ENCODE results near the gene POLR1A. TPM values are rescaled to one million over a fixed set of nuclear protein-coding genes. Genes with fewer than 3 reads are reported as not detected.

Gene POLR1A
- total and polyA plus RNA-seq, 2 of the 8 experiments (the other 6 are each of a cell fraction or from before 2014, with no cell fraction given) = 8.9 to 58.1 TPM

DNA sequence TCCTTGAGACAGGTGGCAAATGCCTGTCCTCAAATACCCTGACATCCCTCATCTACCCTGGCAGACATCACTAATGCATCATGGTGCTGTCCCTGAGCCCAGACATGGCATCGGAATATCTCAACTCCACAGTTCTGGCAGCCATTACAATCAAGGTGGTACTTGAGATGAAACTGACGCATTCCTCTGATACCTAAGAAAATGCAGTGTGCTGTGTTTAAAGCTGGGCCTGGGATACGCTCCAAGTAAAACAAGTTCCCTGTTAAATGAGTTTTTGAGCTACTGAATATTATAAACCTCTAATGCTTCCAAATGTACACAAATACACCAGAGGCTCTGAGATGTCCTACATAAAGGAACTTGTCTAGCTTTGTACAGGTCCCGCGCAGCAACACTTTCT lies 29.8 kb downstream of the POLR1A start:
- peaks cover 9 to 74% (median 70%) of the 10 kb centered on the region in 4 experiments for H3K36me3 ChIP-seq (ENCODE audit: control insufficient read depth in 2 of 4, insufficient read depth in 4 of 4, low read length in 3 of 4)
- no peaks in the 10 kb centered on the region for H3K9me3 ChIP-seq (ENCODE audit: insufficient read depth in 2 of 2, low read depth in 1 of 2, low read length in 1 of 2)
- CTCF ChIA-PET (ENCODE audit: partially characterized antibody) = interaction anchor here (0.6 to 5.6 kb wide), 3 partner anchors 12 to 247 kb away, joined by 4 to 61 read pairs (median 12); no protein-coding TSS in a partner anchor
- TF ChIP-seq GABPA (IDR thresholded peaks at IDR 0.05; ENCODE audit: borderline replicate concordance, insufficient read depth, low read length) (no peak), SIN3A (conservative IDR thresholded peaks at IDR 0.05 in 1 of 2, IDR thresholded peaks at IDR 0.05 in 1 of 2; ENCODE audit: low read depth in 1 of 2, low read length in 2 of 2) (no peak), CHD1 (IDR thresholded peaks at IDR 0.05; ENCODE audit: low read depth, low read length) (no peak), CHD2 (IDR thresholded peaks at IDR 0.05; ENCODE audit: low read length) (no peak), NANOG (IDR thresholded peaks at IDR 0.05; ENCODE audit: insufficient read depth, low read depth, low read length, poor library complexity, severe bottlenecking) (no peak), ZNF274 (IDR thresholded peaks at IDR 0.05; ENCODE audit: borderline replicate concordance, extremely low read depth, low read length) (no peak), SIRT6 (IDR thresholded peaks at IDR 0.05; ENCODE audit: low read length) (no peak), TAF1 (IDR thresholded peaks at IDR 0.05; ENCODE audit: low read depth, low read length) (no peak), TEAD4 (IDR thresholded peaks at IDR 0.05; ENCODE audit: low read depth, low read length) (no peak), EGR1 (IDR thresholded peaks at IDR 0.05; ENCODE audit: borderline replicate concordance, low read depth, low read length) (no peak), TCF12 (IDR thresholded peaks at IDR 0.05; ENCODE audit: low read depth, low read length) (no peak)
- TF ChIP-seq, protein P1, sequence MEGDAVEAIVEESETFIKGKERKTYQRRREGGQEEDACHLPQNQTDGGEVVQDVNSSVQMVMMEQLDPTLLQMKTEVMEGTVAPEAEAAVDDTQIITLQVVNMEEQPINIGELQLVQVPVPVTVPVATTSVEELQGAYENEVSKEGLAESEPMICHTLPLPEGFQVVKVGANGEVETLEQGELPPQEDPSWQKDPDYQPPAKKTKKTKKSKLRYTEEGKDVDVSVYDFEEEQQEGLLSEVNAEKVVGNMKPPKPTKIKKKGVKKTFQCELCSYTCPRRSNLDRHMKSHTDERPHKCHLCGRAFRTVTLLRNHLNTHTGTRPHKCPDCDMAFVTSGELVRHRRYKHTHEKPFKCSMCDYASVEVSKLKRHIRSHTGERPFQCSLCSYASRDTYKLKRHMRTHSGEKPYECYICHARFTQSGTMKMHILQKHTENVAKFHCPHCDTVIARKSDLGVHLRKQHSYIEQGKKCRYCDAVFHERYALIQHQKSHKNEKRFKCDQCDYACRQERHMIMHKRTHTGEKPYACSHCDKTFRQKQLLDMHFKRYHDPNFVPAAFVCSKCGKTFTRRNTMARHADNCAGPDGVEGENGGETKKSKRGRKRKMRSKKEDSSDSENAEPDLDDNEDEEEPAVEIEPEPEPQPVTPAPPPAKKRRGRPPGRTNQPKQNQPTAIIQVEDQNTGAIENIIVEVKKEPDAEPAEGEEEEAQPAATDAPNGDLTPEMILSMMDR (IDR thresholded peaks at IDR 0.05; ENCODE audit: control extremely low read depth in 1 of 3, insufficient read depth in 1 of 3, low read depth in 1 of 3, low read length in 3 of 3) = no peak

More for the DNA sequence above, 29.8 kb downstream of the POLR1A start:
- POLR2A ChIA-PET (ENCODE audit: partially characterized antibody) = interaction anchor here (0.8 to 1.4 kb wide), 2 partner anchors 12 to 44 kb away, joined by 3 read pairs; no protein-coding TSS in a partner anchor
- no peak overlapping the region for H3K9ac ChIP-seq (replicated peaks in 1 of 4; ENCODE audit: extremely low read depth in 1 of 4, low read depth in 3 of 4, low read length in 3 of 4)
- H2AK5ac ChIP-seq (ENCODE audit: low read depth, low read length) = no peak overlapping the region
- H3K27me3 ChIP-seq (replicated peaks in 1 of 4; ENCODE audit: control insufficient read depth in 3 of 4, extremely low read depth in 1 of 4, insufficient read depth in 3 of 4, low read length in 3 of 4) = no peaks in the 10 kb centered on the region
- no peak overlapping the region for H3K27ac ChIP-seq (ENCODE audit: low read depth, low read length)
- H2BK120ac ChIP-seq (replicated peaks; ENCODE audit: low read depth, low read length) = no peak overlapping the region
- DNase-seq (ENCODE audit: low read depth in 1 of 2, low spot score in 2 of 2) (no peak), FAIRE-seq (no peak)
- H3K4me1 ChIP-seq (replicated peaks in 1 of 4; ENCODE audit: control insufficient read depth in 3 of 4, insufficient read depth in 4 of 4, low read length in 3 of 4) = no peaks in the 10 kb centered on the region
- H2AFZ ChIP-seq (ENCODE audit: low read length) = no peak overlapping the region
- H3K4me2 ChIP-seq (ENCODE audit: insufficient read depth in 1 of 2, low read depth in 2 of 2, low read length in 2 of 2) = no peak overlapping the region
- no peak overlapping the region for H2BK12ac ChIP-seq (ENCODE audit: low read depth, low read length)
- H3K14ac ChIP-seq (ENCODE audit: insufficient read length) = no peak overlapping the region
- H2BK15ac ChIP-seq (ENCODE audit: low read length) = no peak overlapping the region
- H3K4ac ChIP-seq (replicated peaks; ENCODE audit: insufficient read length, low read depth, low read length) = no peak overlapping the region
- H2BK5ac ChIP-seq (ENCODE audit: low read depth, low read length) = no peak overlapping the region
- no peak overlapping the region for H3K18ac ChIP-seq (ENCODE audit: extremely low read depth, low read length)
- no peaks in the 10 kb centered on the region for H3K79me1 ChIP-seq (ENCODE audit: low read depth, low read length)
- peaks cover 5 to 14% of the 10 kb centered on the region in 2 experiments for H4K20me1 ChIP-seq (replicated peaks in 1 of 2; ENCODE audit: control insufficient read depth in 1 of 2, insufficient read depth in 2 of 2, low read length in 2 of 2)
- H3K4me3 ChIP-seq (ENCODE audit: extremely low read depth in 1 of 4, insufficient read depth in 2 of 4, low read depth in 3 of 4, low read length in 4 of 4) = no peak overlapping the region
- H4K91ac ChIP-seq (replicated peaks; ENCODE audit: insufficient read length, low read length) = no peak overlapping the region
- H2BK20ac ChIP-seq (ENCODE audit: low read length) = no peak overlapping the region
- WGBS, 2 experiments (ENCODE audit: extremely low coverage in 1 of 2, insufficient coverage in 1 of 2, insufficient read length in 1 of 2, insufficient replicate concordance in 2 of 2, low coverage in 1 of 2, low lambda C conversion rate in 2 of 2, missing lambda C conversion rate in 1 of 2) = 96% methylated on average over 5 of the region's 5 CpGs; no CpG with 5 or more reads in 1 of the 2 experiments
- no peak overlapping the region for H4K5ac ChIP-seq (ENCODE audit: insufficient read length, low read depth, low read length)
- H3K23me2 ChIP-seq (ENCODE audit: low read depth, low read length) = no peaks in the 10 kb centered on the region
- H3K23ac ChIP-seq (ENCODE audit: insufficient read length) = no peak overlapping the region
- H4K8ac ChIP-seq (ENCODE audit: extremely low read depth, insufficient read depth, low read length) = no peak overlapping the region
- no peak overlapping the region for H3K56ac ChIP-seq (replicated peaks; ENCODE audit: insufficient read length, low read depth, low read length)
- no peaks in the 10 kb centered on the region for H3K79me2 ChIP-seq (ENCODE audit: control insufficient read depth in 1 of 2, insufficient read depth in 2 of 2, low read length in 2 of 2)

Data from H1 (cell line).